Activated B cell treated with CpG ODN at 0.5 μM for 24 hours (primary cell): ENCODE results near the gene SRPK2. TPM values are rescaled to one million over a fixed set of nuclear protein-coding genes. Genes with fewer than 3 reads are reported as not detected.
A peak's percentile ranks its signal among the peaks of the same experiment; 100 is the strongest.

ENCODE experiments used
- ATAC-seq: fragments of 200-7000 bp; cut with Tn5 transposase; one replicate; pipeline ENCODE4 v1.10.0; 2021; ENCODE audit warnings: low read depth, mild to moderate bottlenecking, moderate library complexity
- CTCF ChIA-PET: fragments of 350-600 bp; sonication (Branson Sonifier 250); formaldehyde crosslinking; loops from one replicate; lab custom pipeline; 2021; ENCODE audit warnings: antibody characterized with exemption; lab: Charles Lee
- POLR2A ChIA-PET: fragments of 350-600 bp; sonication (Branson Sonifier 250); formaldehyde crosslinking; loops from one replicate; lab custom pipeline; 2021; ENCODE audit warnings: antibody characterized with exemption; lab: Charles Lee
- DNase-seq: peaks from one replicate; pipeline ENCODE4 v3.0.0; 2022
- H3K27ac Mint-ChIP-seq: one replicate; pipeline ENCODE4 v1.8.0; 2020; ENCODE audit warnings: mixed read lengths
- H3K27me3 Mint-ChIP-seq: one replicate; pipeline ENCODE4 v1.8.0; 2021; ENCODE audit warnings: mixed read lengths
- H3K36me3 Mint-ChIP-seq: one replicate; pipeline ENCODE4 v1.8.0; 2021; ENCODE audit warnings: low read depth, mixed read lengths
- H3K4me1 Mint-ChIP-seq: one replicate; pipeline ENCODE4 v1.8.0; 2021; ENCODE audit warnings: mixed read lengths
- H3K4me3 Mint-ChIP-seq: one replicate; pipeline ENCODE4 v1.8.0; 2020; ENCODE audit warnings: mild to moderate bottlenecking, mixed read lengths
- H3K9me3 Mint-ChIP-seq: one replicate; pipeline ENCODE4 v1.8.0; 2020; ENCODE audit warnings: mixed read lengths
- intact Hi-C: fragments of 100-400 bp; cut with micrococcal nuclease; formaldehyde crosslinking; loops from one replicate; pipeline ENCODE4 v1.15.1; 2024
- total RNA-seq: library from RNA; stranded (reverse); gene quantifications from 2 replicates; pipeline ENCODE4 v1.2.3, GENCODE V29; 2022
- TF ChIP-seq, protein P1 (sequence below): fragments of 200-600 bp; IDR thresholded peaks from one replicate; pipeline ENCODE4 v1.8.0; 2022; ENCODE audit warnings: antibody characterized with exemption, mild to moderate bottlenecking

SRPK2 gene
- total RNA-seq, 1 donor from 2014 or later, result 59.2 TPM

DNA sequence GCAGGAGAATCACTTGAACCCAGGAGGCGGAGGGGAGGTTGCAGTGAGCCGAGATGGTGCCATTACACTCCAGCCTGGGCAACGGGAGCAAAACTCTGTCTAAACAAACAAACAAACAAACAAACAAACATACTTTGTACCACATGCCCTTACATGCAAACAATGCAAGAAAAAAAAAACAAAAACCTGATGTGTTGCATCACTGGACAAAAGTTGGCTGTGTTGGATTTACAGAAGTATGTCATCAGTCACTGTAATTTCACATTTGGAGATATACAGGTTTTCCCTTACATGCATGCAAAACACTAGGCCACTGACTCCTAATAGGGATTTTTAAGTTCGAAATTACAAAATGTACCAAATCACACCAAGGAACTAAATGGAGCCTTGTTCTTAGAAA lies 138.5 kb downstream of the SRPK2 start:
- no peaks in the 10 kb centered on the region for H3K9me3 Mint-ChIP-seq
- no peak for ATAC-seq
- no peak overlapping the region for H3K4me3 Mint-ChIP-seq
- intact Hi-C loops, result loop anchor here (2.0 kb wide), 1 partner anchor 33 kb away; no protein-coding TSS in a partner anchor
- ChIA-PET CTCF (no interaction called here), POLR2A (no interaction called here)
- DNase-seq, result no peak
- H3K4me1 Mint-ChIP-seq, result peaks cover 33% of the 10 kb centered on the region
- TF ChIP-seq, protein P1, sequence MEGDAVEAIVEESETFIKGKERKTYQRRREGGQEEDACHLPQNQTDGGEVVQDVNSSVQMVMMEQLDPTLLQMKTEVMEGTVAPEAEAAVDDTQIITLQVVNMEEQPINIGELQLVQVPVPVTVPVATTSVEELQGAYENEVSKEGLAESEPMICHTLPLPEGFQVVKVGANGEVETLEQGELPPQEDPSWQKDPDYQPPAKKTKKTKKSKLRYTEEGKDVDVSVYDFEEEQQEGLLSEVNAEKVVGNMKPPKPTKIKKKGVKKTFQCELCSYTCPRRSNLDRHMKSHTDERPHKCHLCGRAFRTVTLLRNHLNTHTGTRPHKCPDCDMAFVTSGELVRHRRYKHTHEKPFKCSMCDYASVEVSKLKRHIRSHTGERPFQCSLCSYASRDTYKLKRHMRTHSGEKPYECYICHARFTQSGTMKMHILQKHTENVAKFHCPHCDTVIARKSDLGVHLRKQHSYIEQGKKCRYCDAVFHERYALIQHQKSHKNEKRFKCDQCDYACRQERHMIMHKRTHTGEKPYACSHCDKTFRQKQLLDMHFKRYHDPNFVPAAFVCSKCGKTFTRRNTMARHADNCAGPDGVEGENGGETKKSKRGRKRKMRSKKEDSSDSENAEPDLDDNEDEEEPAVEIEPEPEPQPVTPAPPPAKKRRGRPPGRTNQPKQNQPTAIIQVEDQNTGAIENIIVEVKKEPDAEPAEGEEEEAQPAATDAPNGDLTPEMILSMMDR, result no peak
- H3K27ac Mint-ChIP-seq, result no peak overlapping the region
- H3K27me3 Mint-ChIP-seq, result no peaks in the 10 kb centered on the region
- H3K36me3 Mint-ChIP-seq, result no peaks in the 10 kb centered on the region

DNA sequence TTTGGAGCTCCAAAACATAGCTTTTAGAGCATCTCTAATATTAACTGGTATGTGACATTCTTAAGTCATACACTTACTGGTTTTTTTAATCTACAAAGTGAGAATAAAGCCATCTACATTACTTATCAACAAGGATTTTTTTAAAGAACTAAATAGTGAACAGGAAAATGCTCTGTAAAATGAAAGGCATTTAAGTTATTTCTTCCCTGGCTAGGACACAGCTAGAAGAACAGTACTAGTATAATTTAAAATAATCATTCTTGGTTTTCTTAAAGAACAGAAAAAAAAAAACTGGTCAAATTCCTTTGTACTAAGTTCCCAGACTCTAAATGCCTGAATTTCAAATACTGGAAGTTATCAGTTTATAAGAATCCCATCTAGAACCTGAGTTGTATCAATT lies 139.5 kb downstream of the SRPK2 start:
- H3K36me3 Mint-ChIP-seq, result no peaks in the 10 kb centered on the region
- TF ChIP-seq, protein P1, result no peak
- DNase-seq (no peak), ATAC-seq (no peak)
- H3K4me3 Mint-ChIP-seq, result no peak overlapping the region
- H3K27me3 Mint-ChIP-seq, result no peaks in the 10 kb centered on the region
- intact Hi-C loops, result loop anchor here (5.0 kb wide), 1 partner anchor 37 kb away; no protein-coding TSS in a partner anchor
- no peak overlapping the region for H3K27ac Mint-ChIP-seq
- H3K9me3 Mint-ChIP-seq, result no peaks in the 10 kb centered on the region
- H3K4me1 Mint-ChIP-seq, result peaks cover 32% of the 10 kb centered on the region
- ChIA-PET CTCF (no interaction called here), POLR2A (interaction anchor here (0.6 kb wide), 1 partner anchor 21 kb away, joined by 4 read pairs; no protein-coding TSS in a partner anchor)

DNA sequence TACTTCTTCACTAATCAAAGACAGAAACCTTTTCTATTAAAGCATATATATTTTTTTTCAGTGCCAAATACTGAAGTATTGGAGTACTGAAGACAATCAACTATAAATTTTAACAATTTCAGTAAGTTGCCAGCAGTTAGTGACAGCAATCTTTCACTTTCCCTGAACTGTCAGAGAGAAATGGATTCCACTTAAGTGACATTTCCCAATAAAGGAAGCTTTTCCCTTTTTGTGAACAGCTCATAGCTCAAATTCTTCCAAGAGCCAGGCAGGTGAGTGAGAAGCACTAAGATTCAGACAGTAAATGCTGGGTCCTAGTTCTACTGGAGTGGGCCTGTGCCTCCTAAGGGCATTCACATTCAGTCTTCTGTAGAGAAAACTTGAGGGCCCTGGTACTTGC lies 142.0 kb downstream of the SRPK2 start:
- no peaks in the 10 kb centered on the region for H3K27me3 Mint-ChIP-seq
- no peaks in the 10 kb centered on the region for H3K36me3 Mint-ChIP-seq
- H3K27ac Mint-ChIP-seq, result no peak overlapping the region
- DNase-seq (no peak), ATAC-seq (no peak)
- intact Hi-C loops, result loop anchor here (5.0 kb wide), 1 partner anchor 34 kb away; no protein-coding TSS in a partner anchor
- H3K4me3 Mint-ChIP-seq, result no peak overlapping the region
- TF ChIP-seq, protein P1, result no peak
- H3K4me1 Mint-ChIP-seq, result peaks cover 23% of the 10 kb centered on the region
- H3K9me3 Mint-ChIP-seq, result no peaks in the 10 kb centered on the region
- ChIA-PET POLR2A (no interaction called here), CTCF (no interaction called here)

DNA sequence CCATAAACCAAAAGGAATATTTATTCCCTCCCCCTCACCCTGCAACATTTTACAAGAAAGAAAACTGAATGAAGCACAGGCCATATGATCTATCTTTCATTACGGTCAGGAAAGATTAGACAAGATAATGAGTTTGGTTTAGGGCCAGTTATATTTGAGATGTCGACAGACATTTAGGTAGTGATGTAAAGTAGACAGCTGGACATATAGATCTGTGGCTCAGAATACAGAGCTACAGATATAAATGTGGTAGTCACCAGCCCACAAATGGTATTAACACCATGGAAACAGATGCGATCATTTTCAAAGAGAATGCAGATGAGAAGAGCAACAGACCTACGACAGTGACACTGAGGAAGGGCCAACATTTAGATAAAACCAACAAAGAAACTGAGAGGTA lies 142.5 kb downstream of the SRPK2 start:
- intact Hi-C loops, result loop anchor here (5.0 kb wide), 1 partner anchor 34 kb away; no protein-coding TSS in a partner anchor
- Mint-ChIP-seq H3K27ac (no peak overlapping the region), H3K4me1 (peaks cover 23% of the 10 kb centered on the region), H3K27me3 (no peaks in the 10 kb centered on the region), H3K9me3 (no peaks in the 10 kb centered on the region), H3K36me3 (no peaks in the 10 kb centered on the region), H3K4me3 (no peak overlapping the region)
- CTCF ChIA-PET, result no interaction called here
- ATAC-seq (no peak), DNase-seq (no peak)
- TF ChIP-seq, protein P1, result no peak
- POLR2A ChIA-PET, result no interaction called here

DNA sequence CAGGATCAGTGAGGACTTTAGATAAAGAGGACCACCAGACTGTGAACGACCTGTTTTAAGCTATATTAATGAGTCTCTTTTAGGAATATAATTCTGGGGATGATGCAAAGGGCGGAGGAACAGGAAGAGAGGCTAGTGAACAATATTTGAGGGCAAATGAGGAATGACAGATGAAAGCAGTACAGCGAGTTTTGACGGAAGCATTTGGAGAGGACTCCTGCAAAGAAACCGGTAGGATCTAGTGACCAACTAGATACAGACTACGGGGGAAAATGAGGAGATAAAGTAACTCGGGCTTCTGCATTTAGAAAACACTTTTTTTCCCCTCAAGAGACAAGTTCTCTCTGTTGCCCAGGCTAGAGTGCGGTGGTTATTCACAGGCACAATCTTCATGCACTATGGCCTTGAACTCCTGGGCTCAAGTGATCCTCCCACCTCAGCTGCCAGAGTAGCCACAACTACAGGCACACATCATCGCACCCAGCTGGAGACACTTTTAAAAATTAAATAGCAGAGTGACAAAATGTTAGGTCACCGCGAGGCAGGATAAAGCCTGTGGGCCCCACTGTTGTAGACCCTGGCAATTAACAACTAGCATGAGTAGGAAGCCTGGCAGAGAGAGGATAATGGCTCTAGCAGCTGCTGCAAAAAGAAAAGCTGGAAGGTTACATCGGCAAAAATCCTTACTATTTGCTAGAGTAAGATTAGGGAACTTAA lies 143.2 kb downstream of the SRPK2 start:
- Mint-ChIP-seq H3K27me3 (no peaks in the 10 kb centered on the region), H3K9me3 (no peaks in the 10 kb centered on the region), H3K4me3 (no peak overlapping the region), H3K36me3 (no peaks in the 10 kb centered on the region), H3K27ac (no peak overlapping the region), H3K4me1 (peaks cover 28% of the 10 kb centered on the region)
- ChIA-PET POLR2A (interaction anchor here (0.6 kb wide), 1 partner anchor 103 kb away, joined by 10 read pairs; no protein-coding TSS in a partner anchor), CTCF (no interaction called here)
- TF ChIP-seq, protein P1, result no peak
- DNase-seq, result no peak
- intact Hi-C loops, result loop anchor here (5.0 kb wide), 1 partner anchor 33 kb away; no protein-coding TSS in a partner anchor
- peak; percentile 25 for ATAC-seq
